ENCODE measurements around the gene ZNF346.
"Not testable (repeated sequence)": the region's sequence is repeated elsewhere in the genome, so short reads cannot be mapped to it uniquely, and the experiment has no call there.

ZNF346 gene

DNA sequence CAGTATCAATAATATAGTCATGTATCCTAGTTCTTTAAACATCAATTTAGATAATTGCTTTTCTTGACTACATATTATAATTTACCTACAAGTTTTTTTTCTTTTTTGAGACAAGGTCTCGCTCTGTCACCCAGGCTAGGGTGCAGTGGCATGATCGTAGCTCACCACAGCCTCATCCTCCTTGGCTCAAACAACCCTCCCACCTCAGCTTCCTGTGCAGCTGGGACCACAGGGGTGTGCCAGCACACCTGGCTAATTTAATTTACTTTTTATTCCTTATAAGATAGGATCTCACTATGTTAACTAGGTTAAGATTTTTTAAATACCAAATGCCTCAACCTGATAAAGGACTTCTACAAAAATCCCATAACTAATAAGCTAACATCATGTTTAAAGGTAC lies 37.0 kb upstream of the ZNF346 start:
- CTCF ChIA-PET: no interaction called here
- H3K27ac ChIP-seq (ENCODE audit: extremely low read depth, low read depth, low read length): no peak overlapping the region
- no peaks in the 10 kb centered on the region for H3K4me1 ChIP-seq (ENCODE audit: control insufficient read depth, insufficient read depth, low read length)
- TF ChIP-seq RBAK (tag by site-specific recombination; IDR thresholded peaks at IDR 0.05): no peak
- no peak for TF ChIP-seq PBX3 (CRISPR knock-in tag; IDR thresholded peaks at IDR 0.05)
- TF ChIP-seq, protein P1, sequence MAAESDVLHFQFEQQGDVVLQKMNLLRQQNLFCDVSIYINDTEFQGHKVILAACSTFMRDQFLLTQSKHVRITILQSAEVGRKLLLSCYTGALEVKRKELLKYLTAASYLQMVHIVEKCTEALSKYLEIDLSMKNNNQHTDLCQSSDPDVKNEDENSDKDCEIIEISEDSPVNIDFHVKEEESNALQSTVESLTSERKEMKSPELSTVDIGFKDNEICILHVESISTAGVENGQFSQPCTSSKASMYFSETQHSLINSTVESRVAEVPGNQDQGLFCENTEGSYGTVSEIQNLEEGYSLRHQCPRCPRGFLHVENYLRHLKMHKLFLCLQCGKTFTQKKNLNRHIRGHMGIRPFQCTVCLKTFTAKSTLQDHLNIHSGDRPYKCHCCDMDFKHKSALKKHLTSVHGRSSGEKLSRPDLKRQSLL (tag by site-specific recombination; IDR thresholded peaks at IDR 0.05): no peak
- no peak for TF ChIP-seq ZIC2 (tag by site-specific recombination; IDR thresholded peaks at IDR 0.05)
- TF ChIP-seq ZNF529 (tag by site-specific recombination; IDR thresholded peaks at IDR 0.05; ENCODE audit: insufficient replicate concordance): no peak
- TF ChIP-seq SP2 (tag by site-specific recombination; IDR thresholded peaks at IDR 0.05): no peak
- no peak overlapping the region for H3K4me3 ChIP-seq (ENCODE audit: low read depth, low read length)
- H3K9me3 ChIP-seq (ENCODE audit: control insufficient read depth, insufficient read depth, low read depth, low read length): no peaks in the 10 kb centered on the region
- POLR2A ChIA-PET: interaction anchor here (1.6 kb wide), 1 partner anchor 21 kb away, joined by 7 read pairs; the partner anchor contains the start of gene UIMC1
- peaks cover 13 to 18% of the 10 kb centered on the region in 2 experiments; a peak in 2 of 3 replicates for H3K36me3 ChIP-seq (ENCODE audit: control insufficient read depth in 2 of 2, insufficient read depth in 1 of 2, low read length in 2 of 2)

DNA sequence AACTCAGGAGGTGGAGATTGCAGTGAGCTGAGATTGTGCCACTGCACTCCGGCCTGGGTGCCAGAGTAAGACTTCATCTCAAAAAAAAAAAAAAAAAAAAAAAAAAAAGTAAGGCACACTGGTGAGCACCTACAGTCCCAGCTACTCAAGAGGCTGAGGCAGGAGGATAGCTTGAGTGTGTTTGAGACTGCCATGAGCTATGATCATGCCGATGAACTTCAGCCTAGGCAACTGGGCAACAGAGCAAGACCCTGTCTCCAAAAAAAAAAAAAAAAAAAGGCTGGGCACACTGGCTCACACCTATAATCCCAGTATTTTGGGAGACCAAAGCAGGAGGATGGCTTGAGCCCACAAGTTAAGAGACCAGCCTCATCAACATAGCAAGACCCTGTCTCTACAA lies 36.2 kb upstream of the ZNF346 start:
- no peak overlapping the region for H3K27ac ChIP-seq (ENCODE audit: extremely low read depth, low read depth, low read length)
- TF ChIP-seq ATF2 (tag by site-specific recombination; IDR thresholded peaks at IDR 0.05; ENCODE audit: low read depth) (no peak), ZNF362 (tag by site-specific recombination; IDR thresholded peaks at IDR 0.05) (peak; percentile 55; the same call in 1 of the 2 replicates), ZFHX2 (tag by site-specific recombination; conservative IDR thresholded peaks at IDR 0.05) (no peak)
- H3K4me3 ChIP-seq (ENCODE audit: low read depth, low read length): no peak overlapping the region
- peaks cover 6 to 12% of the 10 kb centered on the region in 2 experiments; a peak in 2 of 3 replicates for H3K36me3 ChIP-seq (ENCODE audit: control insufficient read depth in 2 of 2, insufficient read depth in 1 of 2, low read length in 2 of 2)
- no peaks in the 10 kb centered on the region for H3K4me1 ChIP-seq (ENCODE audit: control insufficient read depth, insufficient read depth, low read length)
- no peaks in the 10 kb centered on the region for H3K9me3 ChIP-seq (ENCODE audit: control insufficient read depth, insufficient read depth, low read depth, low read length)
- POLR2A ChIA-PET: interaction anchor here (1.6 kb wide), 1 partner anchor 20 kb away, joined by 7 read pairs; the partner anchor contains the start of gene UIMC1
- CTCF ChIA-PET: interaction anchor here (0.7 kb wide), 1 partner anchor 336 kb away, joined by 4 read pairs; no protein-coding TSS in a partner anchor

DNA sequence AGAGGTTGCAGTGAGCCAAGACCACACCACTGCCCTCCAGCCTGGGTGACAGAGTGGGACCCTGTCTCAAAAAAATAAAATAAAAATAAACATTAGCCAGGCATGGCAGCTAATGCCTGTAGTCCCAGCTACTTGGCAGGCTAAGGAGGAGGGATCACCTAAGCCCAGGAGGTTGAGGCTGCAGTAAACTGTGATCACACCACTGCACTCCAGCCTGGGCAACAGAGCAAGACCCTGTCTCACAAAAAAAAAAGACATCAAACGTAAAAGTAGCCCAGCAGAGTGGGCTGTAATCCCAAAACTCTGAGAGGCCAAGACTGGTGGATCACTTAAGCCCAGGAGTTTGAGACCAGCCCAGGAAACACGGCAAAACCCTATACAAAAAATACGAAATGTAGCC lies 34.9 kb upstream of the ZNF346 start:
- no peaks in the 10 kb centered on the region for H3K9me3 ChIP-seq (ENCODE audit: control insufficient read depth, insufficient read depth, low read depth, low read length)
- no peak overlapping the region for H3K4me3 ChIP-seq (ENCODE audit: low read depth, low read length)
- ChIA-PET CTCF (interaction anchor here (0.5 kb wide), 1 partner anchor 40 kb away, joined by 3 read pairs; no protein-coding TSS in a partner anchor), POLR2A (no interaction called here)
- TF ChIP-seq ZNF23 (tag by site-specific recombination; IDR thresholded peaks at IDR 0.05; ENCODE audit: borderline replicate concordance) (no peak), ZNF121 (tag by site-specific recombination; IDR thresholded peaks at IDR 0.05) (0 out of 2 replicates have a peak, but pooled peaks have one; percentile 40)
- H3K27ac ChIP-seq (ENCODE audit: extremely low read depth, low read depth, low read length): no peak overlapping the region
- H3K4me1 ChIP-seq (ENCODE audit: control insufficient read depth, insufficient read depth, low read length): no peaks in the 10 kb centered on the region
- H3K36me3 ChIP-seq (ENCODE audit: control insufficient read depth in 2 of 2, insufficient read depth in 1 of 2, low read length in 2 of 2): no peaks in the 10 kb centered on the region; a peak in 1 of 3 replicates

DNA sequence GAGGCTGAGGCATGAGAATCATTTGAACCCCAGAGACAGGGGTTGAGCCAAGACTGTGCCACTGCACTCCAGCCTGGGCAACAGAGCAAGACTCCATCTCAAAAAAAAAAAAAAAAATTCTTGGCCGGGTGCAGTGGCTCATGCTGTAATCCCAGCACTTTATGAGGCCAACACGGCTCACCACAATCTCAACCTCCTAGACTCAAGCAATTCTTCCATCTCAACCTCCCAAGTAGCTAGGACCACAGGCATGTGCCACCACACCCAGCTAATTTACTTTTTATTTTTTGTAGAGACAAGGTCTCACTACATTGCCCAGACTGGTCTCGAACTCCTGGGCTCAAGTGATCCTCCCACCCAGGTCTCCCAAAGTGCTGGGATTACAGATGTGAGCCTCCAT lies 29.4 kb upstream of the ZNF346 start:
- peak; percentile 24; the same call in 1 of the 2 replicates for TF ChIP-seq ZNF121 (tag by site-specific recombination; IDR thresholded peaks at IDR 0.05)
- H3K36me3 ChIP-seq (ENCODE audit: control insufficient read depth in 2 of 2, insufficient read depth in 1 of 2, low read length in 2 of 2); H3K4me1 ChIP-seq (ENCODE audit: control insufficient read depth, insufficient read depth, low read length); H3K9me3 ChIP-seq (ENCODE audit: control insufficient read depth, insufficient read depth, low read depth, low read length); H3K27ac ChIP-seq (ENCODE audit: extremely low read depth, low read depth, low read length); POLR2A ChIA-PET; H3K4me3 ChIP-seq (ENCODE audit: low read depth, low read length): not testable (repeated sequence)
- CTCF ChIA-PET: interaction anchor here (1.6 kb wide), 1 partner anchor 78 kb away, joined by 4 read pairs; no protein-coding TSS in a partner anchor

Data from HEK293 (cell line).